GM19035 (cell line): ENCODE data around the gene FGF18.

ENCODE experiments used
- ATAC-seq: cut with Tn5 transposase; IDR thresholded peaks from one replicate; pipeline ENCODE4 v1.9.1; 2021; ENCODE audit not compliant: unreplicated experiment

Gene FGF18

DNA sequence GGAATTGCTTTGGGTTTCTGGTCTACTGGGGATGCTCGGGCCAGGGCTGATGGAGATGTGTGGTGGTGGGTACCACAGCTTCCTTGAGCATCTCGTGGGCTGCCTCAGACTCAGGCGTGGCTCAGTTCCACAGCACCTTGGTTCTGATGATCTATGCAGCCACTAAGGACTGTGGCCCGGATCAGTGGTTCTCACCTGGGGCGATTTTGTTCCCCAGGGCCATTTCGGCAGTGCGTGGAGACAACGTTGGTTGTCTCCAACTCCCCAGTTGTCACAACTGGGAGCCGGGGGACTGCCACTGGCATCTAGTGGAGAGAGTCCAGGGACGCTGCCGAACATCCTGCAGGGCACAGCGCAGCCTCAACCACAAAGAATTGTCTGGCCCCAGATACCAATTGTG, 47.7 kb downstream of the FGF18 start:
- no peak for ATAC-seq

DNA sequence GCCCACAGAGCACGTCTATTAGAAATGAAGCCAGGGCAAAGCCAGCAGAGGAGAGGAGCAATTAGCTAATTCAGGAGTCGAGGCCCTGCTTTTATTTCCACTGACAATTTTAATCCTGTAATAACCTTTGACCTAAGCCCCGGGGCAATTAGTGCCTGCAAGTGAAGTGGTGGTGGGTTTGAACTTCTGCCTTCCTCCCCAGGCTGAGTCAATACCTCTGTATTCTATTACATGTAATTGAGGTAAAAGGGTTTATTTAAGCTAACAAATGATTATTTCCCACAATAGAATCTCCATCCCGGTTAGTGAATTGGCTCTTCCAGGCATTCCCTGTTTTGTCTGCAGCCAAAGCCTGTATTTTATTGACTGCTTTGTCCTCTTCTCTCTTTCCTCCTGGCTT, 49.9 kb downstream of the FGF18 start:
- no peak for ATAC-seq

DNA sequence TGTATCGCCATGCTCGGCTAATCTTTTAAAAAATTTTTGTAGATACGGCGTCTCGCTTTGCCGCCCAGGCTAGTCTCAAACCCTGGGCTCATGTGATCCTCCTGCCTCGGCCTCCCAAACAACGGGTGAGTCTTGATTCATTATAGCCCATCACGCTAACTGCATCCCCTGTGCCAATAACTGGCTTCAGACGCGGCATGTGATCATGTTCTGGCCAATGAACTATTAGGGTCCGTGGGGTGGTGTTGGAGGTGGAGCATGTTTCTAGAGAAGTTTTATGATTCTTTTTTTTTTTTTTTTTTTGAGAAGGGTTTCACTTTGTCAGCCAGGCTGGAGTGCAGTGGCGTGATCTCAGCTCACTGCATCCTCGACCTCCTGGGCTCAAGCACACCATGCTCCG, 51.0 kb downstream of the FGF18 start:
- ATAC-seq: no peak

DNA sequence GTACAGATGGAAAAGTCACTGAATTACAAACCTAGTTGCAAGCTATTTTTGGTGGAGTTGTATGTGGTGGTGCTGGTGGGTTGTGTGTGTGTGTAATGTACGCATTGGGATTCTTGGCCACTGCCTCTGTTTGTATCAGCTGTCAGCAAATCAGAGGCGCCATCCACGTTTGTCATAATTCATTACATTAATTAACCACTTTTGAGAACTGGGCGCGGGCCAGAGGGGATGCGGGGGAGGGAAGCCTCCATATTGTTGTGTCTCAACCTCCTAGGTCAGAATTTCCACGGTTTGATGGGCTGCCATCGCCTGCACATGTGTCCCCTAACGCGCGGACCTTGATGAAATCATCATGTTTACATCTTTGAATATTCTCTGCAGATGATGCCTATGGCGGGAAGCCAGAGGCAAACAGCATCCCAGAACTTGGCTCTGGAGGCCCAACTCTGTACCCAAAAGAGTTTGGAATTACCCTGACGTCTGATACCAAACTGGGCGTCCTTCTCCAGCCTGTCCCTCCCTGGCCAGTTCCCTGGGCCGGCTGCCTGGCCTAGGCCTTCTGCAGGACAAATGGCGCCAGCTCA, 54.9 kb downstream of the FGF18 start:
- no peak for ATAC-seq

DNA sequence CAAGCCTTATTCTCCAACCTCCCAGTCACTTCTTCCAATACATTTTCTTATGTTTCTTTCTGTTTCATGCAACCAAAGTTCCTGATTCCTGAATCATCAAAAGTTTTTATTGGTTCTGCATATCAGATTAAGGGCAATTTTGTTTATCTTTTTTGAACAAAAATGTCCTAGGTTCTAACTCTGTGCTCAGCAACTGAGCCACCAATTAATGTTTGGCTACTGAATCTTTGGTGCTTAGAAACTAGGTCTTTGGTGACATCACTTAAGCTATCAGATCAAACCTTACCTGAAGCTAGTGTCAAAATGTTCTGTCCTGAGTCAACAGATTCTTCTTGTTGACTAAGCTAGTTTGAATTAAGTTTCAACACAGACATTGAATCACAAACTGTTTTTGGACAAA, 56.1 kb downstream of the FGF18 start:
- no peak for ATAC-seq

DNA sequence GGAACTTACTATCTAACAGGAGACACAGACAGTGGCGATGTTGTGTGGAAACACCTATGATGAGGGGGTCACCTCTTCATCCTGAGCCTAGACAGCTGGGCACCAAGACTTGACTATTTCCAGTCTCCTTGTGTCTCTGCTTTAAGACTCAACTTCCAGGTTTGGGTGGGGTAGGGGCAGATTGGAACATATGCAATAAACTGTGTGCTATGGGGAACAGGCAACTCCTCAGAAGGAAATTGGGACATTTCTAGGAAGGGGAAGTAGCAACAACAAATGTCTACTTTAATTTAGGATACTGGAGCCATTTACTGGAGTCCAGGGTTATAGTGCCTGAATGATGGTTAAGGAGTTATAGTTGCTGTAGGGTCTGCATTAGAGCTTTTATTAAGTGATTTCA, 57.3 kb downstream of the FGF18 start:
- ATAC-seq: no peak

DNA sequence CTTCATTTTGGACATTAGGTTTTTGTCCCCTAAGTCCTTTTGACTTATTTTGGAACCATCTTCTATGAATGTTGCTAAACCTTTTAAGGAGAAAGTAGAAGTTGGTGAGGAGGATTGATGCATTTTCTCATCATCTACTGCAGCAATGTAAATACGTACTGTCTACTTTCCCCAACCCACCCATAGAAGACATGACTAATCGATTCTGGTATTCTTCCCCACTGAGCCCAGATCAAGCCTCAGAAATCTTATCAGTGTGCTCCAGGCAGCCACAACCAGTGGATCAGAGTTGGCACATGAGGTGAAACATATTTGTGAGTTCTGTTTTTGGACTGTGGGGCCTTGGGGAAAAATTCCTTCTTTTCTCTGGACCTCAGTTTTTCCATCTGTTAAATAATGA, 57.7 kb downstream of the FGF18 start:
- no peak for ATAC-seq

DNA sequence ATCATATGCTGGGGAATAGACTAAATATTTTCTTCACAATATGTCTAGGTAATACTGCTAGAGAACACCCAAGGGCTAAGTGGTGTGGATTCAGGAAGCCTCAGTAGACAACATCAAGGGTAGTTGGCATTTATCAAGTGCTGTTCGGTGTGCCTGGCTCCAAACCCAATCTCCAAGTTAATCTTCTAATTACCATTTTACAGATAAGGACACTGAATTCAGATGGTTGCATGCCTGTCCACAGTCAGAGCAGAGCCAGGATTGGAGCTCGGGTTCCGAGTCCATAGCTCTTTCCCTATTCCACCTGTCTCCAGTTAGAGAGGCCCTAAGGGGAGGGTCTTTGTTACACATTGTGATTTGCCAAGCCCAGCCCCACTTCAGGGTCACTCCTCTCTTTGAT, 58.2 kb downstream of the FGF18 start:
- no peak for ATAC-seq

DNA sequence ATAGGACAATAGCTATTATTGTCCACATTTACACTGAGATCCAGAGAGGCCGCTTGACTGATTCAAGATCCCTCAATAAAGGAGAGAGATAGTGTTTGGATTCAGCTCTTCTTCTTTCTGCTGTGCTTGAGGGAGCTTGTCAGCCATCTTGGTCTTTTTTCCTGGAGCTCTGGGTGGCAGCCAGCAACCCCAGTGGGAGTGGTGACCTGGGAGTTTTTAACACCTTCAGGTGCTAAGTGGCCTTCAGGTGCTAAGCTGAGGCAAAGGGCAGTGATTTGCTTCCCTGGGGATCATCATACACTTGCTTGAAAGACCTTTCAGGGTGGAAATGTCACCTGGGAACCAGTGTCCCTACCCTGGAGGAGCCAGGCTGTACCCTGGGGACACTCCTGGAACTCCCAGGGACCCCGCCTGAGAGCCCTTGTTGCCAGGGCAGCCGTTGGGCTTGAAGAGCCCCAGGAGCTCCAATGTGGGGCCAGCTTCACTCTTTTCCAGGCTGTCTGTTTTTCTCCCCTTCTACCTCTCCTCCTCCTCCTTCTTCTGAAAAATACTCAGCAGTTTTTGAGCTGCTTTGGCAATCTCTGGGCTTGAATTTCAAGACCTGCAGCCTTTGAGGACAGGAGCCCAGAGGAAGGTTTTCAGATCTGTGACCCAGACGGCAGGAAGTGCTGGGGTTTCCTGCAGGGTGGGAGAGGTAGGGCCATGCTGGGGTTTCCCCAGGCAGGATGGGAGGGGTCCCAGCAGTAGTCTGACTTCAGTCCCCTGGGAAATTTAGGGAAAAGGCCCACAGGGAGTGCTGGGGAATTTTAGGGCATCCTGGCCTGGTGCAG, 59.7 kb downstream of the FGF18 start:
- no peak for ATAC-seq

DNA sequence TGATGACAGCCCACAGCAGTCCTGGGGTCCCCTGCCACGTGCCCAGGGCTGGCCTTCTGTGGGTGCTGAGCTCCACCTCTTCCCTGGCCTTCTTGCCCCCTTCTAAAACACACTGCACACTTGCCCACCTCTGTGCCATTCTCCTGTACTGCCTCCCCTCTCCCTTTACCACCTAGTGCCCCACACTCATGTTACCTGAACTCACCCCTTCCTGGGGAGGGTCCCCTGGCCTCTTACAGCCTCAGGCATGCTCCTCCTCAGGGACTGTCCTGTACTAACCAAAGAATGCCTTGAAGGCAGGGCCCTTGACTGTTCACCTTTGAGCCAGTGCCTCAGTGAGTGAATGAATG, 60.3 kb downstream of the FGF18 start:
- ATAC-seq: no peak

DNA sequence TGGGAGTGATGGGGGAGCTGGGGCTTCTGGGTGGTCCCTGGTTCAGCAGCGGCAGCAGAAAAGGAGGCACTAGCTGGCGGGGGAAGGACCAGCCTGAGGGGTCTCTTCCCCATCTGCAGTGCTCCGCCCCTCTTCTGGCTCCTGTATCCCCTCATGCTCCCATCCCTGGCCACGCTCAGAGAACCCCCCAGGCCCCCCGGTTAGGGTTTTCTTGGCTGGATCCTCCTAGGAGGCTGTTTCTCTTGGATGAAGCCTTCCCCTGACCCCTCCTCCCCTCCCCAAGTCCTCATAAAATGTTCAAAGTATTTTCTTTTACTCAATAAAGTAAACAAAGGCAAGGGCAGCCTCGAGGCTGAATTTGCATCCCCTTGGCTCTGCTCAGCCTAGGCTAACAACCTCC, 60.8 kb downstream of the FGF18 start:
- ATAC-seq: no peak

DNA sequence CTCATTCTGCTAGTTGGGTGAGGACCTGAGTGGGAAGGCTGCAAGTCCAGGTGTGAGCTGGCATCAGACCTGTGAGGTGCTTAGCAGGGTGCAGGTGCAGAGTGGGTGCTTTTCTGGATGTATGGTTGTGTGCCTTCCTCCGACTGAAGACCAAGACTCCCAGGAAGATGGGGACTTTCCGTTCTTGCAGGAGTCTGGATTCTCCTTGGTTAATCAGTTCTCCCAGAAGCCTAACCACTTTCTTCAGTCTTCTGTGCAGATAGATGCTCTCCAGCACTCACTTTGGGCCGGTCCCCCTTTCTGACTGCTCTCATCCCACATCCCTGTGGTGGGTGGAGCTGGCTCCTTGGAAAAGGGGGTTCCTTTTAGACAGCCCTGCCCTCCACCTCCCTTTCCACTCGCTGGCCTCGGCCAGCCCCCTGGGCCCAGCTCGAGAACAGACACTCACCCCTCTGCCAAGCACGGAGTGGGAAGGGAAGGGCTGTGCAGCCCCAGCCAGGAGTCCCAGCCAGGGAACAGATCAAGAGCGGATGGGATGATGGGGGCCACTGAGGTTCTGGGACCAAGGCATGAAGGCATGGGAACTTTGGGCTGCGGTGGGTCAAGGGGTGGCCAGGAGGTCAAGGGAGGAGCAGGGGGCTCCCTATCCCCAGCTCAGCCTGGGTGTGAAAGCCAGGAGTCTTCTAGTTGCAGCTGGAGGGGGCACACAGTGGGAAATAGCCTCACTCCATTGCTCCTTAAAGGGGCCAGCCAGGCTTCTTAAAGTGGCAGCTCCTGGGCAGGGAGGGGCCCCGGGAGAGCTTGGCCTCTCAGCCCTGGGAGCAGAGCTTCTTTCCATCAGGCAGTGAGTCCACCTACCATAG, 62.4 kb downstream of the FGF18 start:
- no peak for ATAC-seq

DNA sequence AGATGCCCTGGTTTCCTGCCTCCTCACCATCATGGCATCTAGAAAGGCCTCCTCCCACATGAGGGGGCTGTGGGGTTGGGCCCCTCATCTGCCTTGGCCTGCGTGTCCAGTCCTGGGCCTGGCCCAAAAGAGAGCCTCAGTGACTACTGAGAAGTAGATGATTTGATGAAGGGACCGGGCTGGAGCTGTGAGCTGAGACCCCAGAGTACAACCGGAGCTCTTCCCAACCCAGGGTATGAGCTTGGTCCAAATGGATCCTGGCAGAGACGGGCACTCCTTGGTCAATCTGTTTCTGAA, 62.9 kb downstream of the FGF18 start:
- no peak for ATAC-seq

DNA sequence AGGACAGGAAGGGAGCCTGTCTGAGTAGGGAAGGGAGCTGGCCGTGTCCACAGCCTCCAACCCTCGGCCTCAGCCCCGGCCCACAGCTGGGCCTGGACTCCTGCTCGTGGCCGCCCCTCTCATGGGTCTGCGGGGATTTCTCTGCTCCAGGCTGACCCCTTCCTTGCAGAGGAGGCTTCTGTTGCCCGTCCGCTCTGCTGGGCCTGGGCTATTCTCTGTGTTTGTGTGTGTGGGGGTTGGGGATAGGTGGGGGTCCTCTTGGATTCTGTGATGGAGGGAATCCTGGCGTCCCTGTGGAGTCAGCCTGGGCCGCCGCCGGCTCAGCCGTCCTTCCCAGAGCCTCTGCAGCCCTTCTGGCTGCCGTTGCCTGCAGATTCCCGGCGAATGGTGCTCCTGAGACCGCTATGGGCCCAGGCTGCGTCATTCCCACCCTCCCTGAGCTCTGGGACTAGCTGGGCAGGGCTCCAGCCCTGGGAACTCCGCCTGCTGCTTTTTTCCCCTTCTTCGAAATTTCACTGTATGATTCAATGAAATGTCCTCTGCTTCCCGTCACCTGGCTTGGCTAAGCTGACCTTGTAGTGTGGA, 64.2 kb downstream of the FGF18 start:
- ATAC-seq: no peak

DNA sequence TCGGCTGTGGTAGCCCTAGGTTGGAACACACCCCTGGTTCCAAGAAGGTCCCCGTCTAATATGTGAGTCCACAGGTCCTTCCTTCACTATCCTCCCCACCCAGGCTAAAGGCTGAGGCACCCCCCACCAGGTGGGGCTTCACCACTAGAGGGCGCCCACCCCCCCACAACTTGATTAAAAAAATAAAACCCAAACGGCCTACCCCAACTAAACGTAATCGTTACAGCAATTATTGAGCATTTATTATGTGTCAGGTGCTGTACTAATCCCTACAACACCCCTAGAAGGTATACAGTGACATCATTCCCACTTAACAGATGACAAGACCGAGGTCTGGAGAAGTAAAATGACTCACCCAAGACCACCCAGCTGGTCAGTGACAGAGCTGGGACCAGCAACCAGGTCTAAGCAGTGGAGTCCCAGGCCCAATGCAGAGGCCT, 65.0 kb downstream of the FGF18 start:
- no peak for ATAC-seq

DNA sequence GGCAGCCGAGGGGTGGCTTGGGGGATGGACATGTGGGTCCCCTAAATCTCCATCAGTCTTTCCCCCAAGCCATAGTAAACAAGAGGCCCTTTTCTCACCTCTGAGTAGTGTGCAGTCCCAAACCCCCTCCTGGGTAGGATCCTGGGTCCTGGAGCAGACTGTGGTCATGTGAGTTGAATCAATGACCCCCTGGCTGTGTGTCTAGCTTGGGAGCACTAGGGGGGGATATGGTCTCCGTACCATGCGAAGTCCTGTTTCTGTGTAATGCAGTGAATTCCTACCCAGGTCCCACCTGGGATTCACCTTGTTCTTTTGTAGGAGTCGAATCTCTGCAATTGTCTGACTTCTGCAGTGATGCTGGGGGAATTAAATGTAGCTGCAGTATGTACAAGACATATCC, 66.2 kb downstream of the FGF18 start:
- no peak for ATAC-seq

DNA sequence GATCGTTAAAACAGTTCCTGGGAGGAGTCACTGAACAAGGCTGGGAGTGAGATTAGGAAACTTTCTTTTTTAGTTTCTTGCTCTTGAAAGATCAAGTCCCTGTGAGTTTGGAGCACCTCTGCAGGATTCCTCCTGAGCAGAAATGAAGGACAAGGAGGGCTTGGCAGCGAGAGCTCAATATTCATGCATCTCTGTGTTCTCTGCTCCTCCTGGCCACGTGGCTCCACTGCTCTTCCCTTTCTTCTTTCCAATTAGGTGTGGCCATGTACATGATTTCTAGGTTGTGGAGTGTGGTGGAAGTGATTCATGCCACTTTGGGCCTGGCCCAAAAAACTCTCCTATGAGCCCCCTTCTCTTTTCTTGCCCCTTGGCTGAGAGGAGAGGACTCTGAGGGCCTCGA, 67.2 kb downstream of the FGF18 start:
- no peak for ATAC-seq

DNA sequence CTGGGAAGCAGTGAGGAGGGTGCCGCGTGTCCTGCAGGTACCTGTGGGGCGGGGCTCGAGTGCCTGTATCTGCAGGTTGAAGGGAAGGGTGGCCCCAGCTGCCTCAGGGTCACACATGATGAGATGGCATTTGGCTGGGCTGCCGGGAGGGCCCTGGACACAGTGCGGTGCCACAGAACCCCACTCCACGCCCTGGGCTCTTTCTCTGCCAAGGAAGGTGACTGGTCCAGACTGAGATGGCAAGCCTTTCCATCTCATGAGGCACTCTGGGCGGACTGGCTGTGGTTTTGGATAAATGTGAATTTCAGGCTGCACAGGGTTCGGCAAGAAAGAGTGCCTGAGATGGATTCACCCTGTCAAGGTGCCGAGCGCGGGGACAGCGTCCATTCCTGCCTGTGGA, 69.4 kb downstream of the FGF18 start:
- ATAC-seq: no peak

DNA sequence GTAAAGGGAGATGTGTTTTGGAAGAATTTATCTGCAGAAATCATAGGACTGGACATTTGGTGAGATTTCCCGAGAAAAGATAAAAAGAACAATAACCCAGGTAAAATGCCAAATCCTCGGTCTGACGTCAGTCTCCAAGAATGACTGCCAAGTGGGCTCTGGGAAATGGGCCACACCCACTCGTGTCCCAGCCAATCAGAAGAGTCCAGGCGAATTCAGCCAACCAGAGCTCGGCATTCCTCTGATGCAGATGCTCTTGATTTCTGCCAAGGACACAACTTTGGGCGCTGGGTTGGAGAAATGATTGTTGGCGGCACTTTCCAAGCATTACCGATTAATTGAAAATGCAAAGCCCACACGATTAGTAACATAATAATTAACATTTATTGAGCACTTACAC, 73.3 kb downstream of the FGF18 start:
- ATAC-seq: no peak

DNA sequence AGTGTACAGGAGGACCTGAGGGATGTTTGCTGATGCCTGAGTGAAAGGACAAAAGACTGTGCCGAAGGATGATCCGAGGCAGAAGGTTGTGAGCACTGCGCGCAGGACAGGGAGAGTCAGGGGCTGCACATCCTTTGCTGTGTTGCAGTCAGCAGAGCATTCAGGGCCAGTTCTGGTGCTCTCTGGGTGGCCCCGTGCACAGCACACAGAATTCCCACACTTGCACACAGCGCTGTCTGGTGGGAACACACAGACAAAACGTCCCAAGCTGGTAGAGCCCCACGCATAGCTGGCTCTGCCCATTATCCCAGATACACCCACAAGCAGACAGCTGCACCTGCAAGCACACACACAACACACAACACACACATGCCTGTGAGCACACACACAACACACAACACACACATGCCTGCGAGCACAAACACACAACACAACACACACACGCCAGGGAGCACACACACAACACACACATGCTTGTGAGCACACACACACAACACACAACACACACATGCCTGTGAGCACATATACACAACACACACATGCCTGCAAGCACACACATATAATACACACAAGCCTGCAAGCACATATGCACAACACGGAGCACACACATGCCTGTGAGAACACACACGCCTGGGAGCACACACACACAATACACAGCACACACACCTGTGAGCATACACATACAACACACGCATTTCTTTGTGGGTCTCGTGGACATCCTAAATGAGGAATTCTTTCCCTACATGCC, 74.4 kb downstream of the FGF18 start:
- ATAC-seq: no peak

DNA sequence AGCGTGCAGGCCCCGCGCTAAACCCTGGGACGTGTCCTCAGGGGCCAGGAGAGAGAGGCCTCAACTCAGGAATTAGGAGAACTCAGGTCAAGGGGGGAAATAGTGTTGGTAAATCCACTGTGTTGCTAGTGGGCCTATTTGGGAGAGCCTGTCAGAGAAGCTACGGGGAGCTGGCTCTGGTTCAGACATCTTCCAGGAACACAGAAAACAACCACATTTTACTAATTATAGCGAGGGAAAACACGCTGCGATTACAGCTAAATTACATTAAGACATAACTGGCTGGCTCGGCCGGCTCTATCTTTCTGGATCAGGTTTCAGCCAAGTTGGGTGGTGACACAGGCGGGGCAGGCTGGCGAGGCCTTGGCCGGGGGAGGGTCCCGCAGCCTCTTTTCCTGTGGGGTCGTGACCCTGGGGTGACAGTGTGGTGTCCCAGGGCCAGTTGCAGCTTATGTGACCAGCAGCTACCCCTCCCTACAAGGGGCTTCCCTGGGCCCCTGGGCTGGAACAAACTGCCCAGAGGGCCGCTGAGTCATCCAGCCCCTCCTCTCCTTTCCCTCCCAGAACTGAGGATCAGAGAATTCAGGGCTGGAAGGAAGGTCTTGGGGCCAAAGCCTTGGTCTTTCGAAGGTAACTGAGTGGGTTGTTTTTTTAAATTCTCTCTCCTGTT, 75.1 kb downstream of the FGF18 start:
- no peak for ATAC-seq
